Liver (tissue), 9 donors: ENCODE measurements around the gene OR52K1. TPM values are rescaled to one million over a fixed set of nuclear protein-coding genes. Genes with fewer than 3 reads are reported as not detected.

Source experiments
- DNase-seq: peaks from one replicate; pipeline ENCODE4 v3.0.0-alpha.2; 2017; ENCODE audit warnings: low spot score
- H3K27ac ChIP-seq, 2 donors: one replicate each; pipeline ENCODE4 v1.7.0; 2013; ENCODE audit warnings: inconsistent platforms in 2 of 2, low read length in 2 of 2, control low read depth in 1 of 2, low read depth in 1 of 2, mild to moderate bottlenecking in 1 of 2
- H3K27me3 ChIP-seq, 4 donors: one replicate each; pipeline versions ENCODE4 v1.6.1 to v1.7.0; 2013; ENCODE audit warnings: low read length in 3 of 4, inconsistent platforms in 1 of 4, mild to moderate bottlenecking in 1 of 4, moderate library complexity in 1 of 4; ENCODE audit not compliant: control insufficient read depth in 4 of 4, insufficient read depth in 4 of 4
- H3K36me3 ChIP-seq, 4 donors: one replicate each; pipeline versions ENCODE4 v1.6.1 to v1.7.0; 2013; ENCODE audit warnings: low read length in 3 of 4, mild to moderate bottlenecking in 3 of 4, low read depth in 1 of 4, moderate library complexity in 1 of 4; ENCODE audit not compliant: control insufficient read depth in 4 of 4, insufficient read depth in 3 of 4
- H3K4me1 ChIP-seq, 4 donors: one replicate each; pipeline versions ENCODE4 v1.6.1 to v1.7.0; 2013; ENCODE audit warnings: low read length in 3 of 4, mild to moderate bottlenecking in 3 of 4, moderate library complexity in 1 of 4; ENCODE audit not compliant: control insufficient read depth in 4 of 4, insufficient read depth in 4 of 4
- H3K4me3 ChIP-seq, 3 donors: one replicate each; pipeline versions ENCODE4 v1.6.1 to v1.7.0; 2013; ENCODE audit warnings: low read length in 3 of 3, control low read depth in 1 of 3, low read depth in 1 of 3, mild to moderate bottlenecking in 1 of 3
- H3K9ac ChIP-seq, 2 donors: one replicate each; pipeline ENCODE4 v1.7.0; 2013; ENCODE audit warnings: low read length in 2 of 2, mild to moderate bottlenecking in 2 of 2, moderate library complexity in 2 of 2, control low read depth in 1 of 2, low read depth in 1 of 2
- H3K9me3 ChIP-seq, 4 donors: one replicate each; pipeline versions ENCODE4 v1.6.1 to v1.7.0; 2013; ENCODE audit warnings: low read length in 3 of 4; ENCODE audit not compliant: control insufficient read depth in 4 of 4
- EGR1 ChIP-seq, 2 donors: IDR thresholded peaks; 2 replicates each; pipeline ENCODE4 v1.6.1; 2016 to 2018; ENCODE audit warnings: antibody characterized with exemption in 2 of 2, low read depth in 2 of 2
- FOXA1 ChIP-seq: IDR thresholded peaks from 2 replicates; pipeline ENCODE4 v1.6.1; 2016; ENCODE audit warnings: antibody characterized with exemption
- FOXA2 ChIP-seq: IDR thresholded peaks from 2 replicates; pipeline ENCODE4 v1.6.1; 2016; ENCODE audit warnings: antibody characterized with exemption
- GABPA ChIP-seq, 2 donors: IDR thresholded peaks in 1 of 2; conservative IDR thresholded peaks in 1 of 2; 2 replicates each; pipeline ENCODE4 v1.6.1; 2016; ENCODE audit warnings: antibody characterized with exemption in 2 of 2, mild to moderate bottlenecking in 1 of 2, moderate library complexity in 1 of 2
- HNF4A ChIP-seq, 2 donors: conservative IDR thresholded peaks; 2 replicates each; pipeline ENCODE4 v1.6.1; 2016; ENCODE audit warnings: antibody characterized with exemption in 2 of 2, mild to moderate bottlenecking in 2 of 2
- HNF4G ChIP-seq: IDR thresholded peaks from 2 replicates; pipeline ENCODE4 v1.6.1; 2016; ENCODE audit warnings: antibody characterized with exemption
- JUND ChIP-seq, 2 donors: IDR thresholded peaks; 2 replicates each; pipeline ENCODE4 v1.6.1; 2016; ENCODE audit warnings: antibody characterized with exemption in 2 of 2
- NR2F2 ChIP-seq: IDR thresholded peaks from 2 replicates; pipeline ENCODE4 v1.6.1; 2016; ENCODE audit warnings: antibody characterized with exemption
- RAD21 ChIP-seq, 2 donors: IDR thresholded peaks; 2 replicates each; pipeline ENCODE4 v1.6.1; 2016; ENCODE audit warnings: antibody characterized with exemption in 2 of 2, mild to moderate bottlenecking in 2 of 2
- RXRA ChIP-seq, 2 donors: IDR thresholded peaks; 2 replicates each; pipeline ENCODE4 v1.6.1; 2017 to 2018; ENCODE audit warnings: antibody characterized with exemption in 2 of 2, mild to moderate bottlenecking in 1 of 2
- SP1 ChIP-seq: IDR thresholded peaks from 2 replicates; pipeline ENCODE4 v1.6.1; 2018; ENCODE audit warnings: antibody characterized with exemption, mild to moderate bottlenecking
- TAF1 ChIP-seq: conservative IDR thresholded peaks from 2 replicates; pipeline ENCODE4 v1.6.1; 2016; ENCODE audit warnings: antibody characterized with exemption, mild to moderate bottlenecking
- YY1 ChIP-seq: IDR thresholded peaks from 2 replicates; pipeline ENCODE4 v1.6.1; 2016; ENCODE audit warnings: antibody characterized with exemption, mild to moderate bottlenecking
- WGBS: extraction: QIAGEN DNeasy Blood & Tissue Kit; methylation state at CpG from one replicate; pipeline ENCODE4 v1.1.7; 2013; 5-methylcytosine and 5-hydroxymethylcytosine counted together
- polyA plus RNA-seq, 2 donors: library from polyadenylated mRNA; stranded (reverse) in 1 of 2; unstranded in 1 of 2; fragments of 200-250 nt in 1 of 2; fragments of >200 nt in 1 of 2; fragmentation: Nextera tagmentation in 1 of 2; extraction: Ambion mirVana in 1 of 2; gene quantifications; one replicate each; pipeline versions ENCODE4 v1.2.1 to v1.2.3, GENCODE V29; 2013 to 2015
- total RNA-seq, 2 donors: library from RNA; depleted of rRNA; stranded (reverse); fragments of >200 nt; gene quantifications; one replicate each; pipeline ENCODE4 v1.2.3, GENCODE V29; 2014
- TF ChIP-seq, protein P1 (sequence below): IDR thresholded peaks from 2 replicates; pipeline ENCODE4 v1.6.1; 2016; ENCODE audit warnings: antibody characterized with exemption
- TF ChIP-seq, protein P2 (sequence below): IDR thresholded peaks from 2 replicates; pipeline ENCODE4 v1.6.1; 2016; ENCODE audit warnings: antibody characterized with exemption, mild to moderate bottlenecking
- TF ChIP-seq, protein P3 (sequence below): IDR thresholded peaks from 2 replicates; pipeline ENCODE4 v1.6.1; 2016; ENCODE audit warnings: antibody characterized with exemption
- TF ChIP-seq, protein P4 (sequence below): fragments of 150-350 bp; IDR thresholded peaks from 2 replicates; pipeline ENCODE4 v1.5.1; 2017; ENCODE audit warnings: improper control_type of control experiment, low read depth, low read length; ENCODE audit not compliant: missing input control
- TF ChIP-seq, protein P5 (sequence below): IDR thresholded peaks from 2 replicates; pipeline ENCODE4 v1.6.1; 2016; ENCODE audit warnings: antibody characterized with exemption
- donor health status: healthy.
- donor health status: healthy.
- donor health status: healthy.
- donor health status: healthy.
- donor health status: healthy.

Gene OR52K1
- total and polyA plus RNA-seq, 4 donors = under 0.01 TPM; not detected in 3

DNA sequence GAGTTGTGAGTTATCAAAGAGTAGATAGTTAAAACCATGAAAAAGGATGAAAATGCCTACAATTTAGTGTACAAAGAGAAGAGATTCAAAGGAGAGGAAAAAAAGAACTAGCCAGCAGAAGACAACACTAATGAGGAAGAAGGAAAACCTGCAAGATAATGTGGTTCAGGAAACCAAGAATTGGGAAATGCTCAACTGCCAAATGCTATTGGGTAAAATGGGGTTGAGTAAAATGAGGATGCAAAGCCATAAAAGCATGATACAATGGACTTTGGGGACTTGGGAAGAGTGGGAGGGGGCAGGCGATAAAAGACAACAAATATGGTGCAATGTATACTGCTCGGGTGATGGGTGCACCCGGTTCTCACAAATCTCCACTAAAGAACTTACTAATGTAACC is 40.9 kb upstream of the OR52K1 start:
- TF ChIP-seq, protein P1, sequence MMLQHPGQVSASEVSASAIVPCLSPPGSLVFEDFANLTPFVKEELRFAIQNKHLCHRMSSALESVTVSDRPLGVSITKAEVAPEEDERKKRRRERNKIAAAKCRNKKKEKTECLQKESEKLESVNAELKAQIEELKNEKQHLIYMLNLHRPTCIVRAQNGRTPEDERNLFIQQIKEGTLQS = no peak
- TF ChIP-seq, protein P2, sequence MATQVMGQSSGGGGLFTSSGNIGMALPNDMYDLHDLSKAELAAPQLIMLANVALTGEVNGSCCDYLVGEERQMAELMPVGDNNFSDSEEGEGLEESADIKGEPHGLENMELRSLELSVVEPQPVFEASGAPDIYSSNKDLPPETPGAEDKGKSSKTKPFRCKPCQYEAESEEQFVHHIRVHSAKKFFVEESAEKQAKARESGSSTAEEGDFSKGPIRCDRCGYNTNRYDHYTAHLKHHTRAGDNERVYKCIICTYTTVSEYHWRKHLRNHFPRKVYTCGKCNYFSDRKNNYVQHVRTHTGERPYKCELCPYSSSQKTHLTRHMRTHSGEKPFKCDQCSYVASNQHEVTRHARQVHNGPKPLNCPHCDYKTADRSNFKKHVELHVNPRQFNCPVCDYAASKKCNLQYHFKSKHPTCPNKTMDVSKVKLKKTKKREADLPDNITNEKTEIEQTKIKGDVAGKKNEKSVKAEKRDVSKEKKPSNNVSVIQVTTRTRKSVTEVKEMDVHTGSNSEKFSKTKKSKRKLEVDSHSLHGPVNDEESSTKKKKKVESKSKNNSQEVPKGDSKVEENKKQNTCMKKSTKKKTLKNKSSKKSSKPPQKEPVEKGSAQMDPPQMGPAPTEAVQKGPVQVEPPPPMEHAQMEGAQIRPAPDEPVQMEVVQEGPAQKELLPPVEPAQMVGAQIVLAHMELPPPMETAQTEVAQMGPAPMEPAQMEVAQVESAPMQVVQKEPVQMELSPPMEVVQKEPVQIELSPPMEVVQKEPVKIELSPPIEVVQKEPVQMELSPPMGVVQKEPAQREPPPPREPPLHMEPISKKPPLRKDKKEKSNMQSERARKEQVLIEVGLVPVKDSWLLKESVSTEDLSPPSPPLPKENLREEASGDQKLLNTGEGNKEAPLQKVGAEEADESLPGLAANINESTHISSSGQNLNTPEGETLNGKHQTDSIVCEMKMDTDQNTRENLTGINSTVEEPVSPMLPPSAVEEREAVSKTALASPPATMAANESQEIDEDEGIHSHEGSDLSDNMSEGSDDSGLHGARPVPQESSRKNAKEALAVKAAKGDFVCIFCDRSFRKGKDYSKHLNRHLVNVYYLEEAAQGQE = no peak
- no peak for TF ChIP-seq FOXA1
- TF ChIP-seq HNF4G = no peak
- TF ChIP-seq, protein P3, sequence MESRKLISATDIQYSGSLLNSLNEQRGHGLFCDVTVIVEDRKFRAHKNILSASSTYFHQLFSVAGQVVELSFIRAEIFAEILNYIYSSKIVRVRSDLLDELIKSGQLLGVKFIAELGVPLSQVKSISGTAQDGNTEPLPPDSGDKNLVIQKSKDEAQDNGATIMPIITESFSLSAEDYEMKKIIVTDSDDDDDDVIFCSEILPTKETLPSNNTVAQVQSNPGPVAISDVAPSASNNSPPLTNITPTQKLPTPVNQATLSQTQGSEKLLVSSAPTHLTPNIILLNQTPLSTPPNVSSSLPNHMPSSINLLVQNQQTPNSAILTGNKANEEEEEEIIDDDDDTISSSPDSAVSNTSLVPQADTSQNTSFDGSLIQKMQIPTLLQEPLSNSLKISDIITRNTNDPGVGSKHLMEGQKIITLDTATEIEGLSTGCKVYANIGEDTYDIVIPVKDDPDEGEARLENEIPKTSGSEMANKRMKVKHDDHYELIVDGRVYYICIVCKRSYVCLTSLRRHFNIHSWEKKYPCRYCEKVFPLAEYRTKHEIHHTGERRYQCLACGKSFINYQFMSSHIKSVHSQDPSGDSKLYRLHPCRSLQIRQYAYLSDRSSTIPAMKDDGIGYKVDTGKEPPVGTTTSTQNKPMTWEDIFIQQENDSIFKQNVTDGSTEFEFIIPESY = no peak
- TF ChIP-seq RAD21 (IDR thresholded peaks at IDR 0.05) = no peak
- TF ChIP-seq FOXA2 = no peak
- TF ChIP-seq TAF1 = no peak
- TF ChIP-seq, protein P4, sequence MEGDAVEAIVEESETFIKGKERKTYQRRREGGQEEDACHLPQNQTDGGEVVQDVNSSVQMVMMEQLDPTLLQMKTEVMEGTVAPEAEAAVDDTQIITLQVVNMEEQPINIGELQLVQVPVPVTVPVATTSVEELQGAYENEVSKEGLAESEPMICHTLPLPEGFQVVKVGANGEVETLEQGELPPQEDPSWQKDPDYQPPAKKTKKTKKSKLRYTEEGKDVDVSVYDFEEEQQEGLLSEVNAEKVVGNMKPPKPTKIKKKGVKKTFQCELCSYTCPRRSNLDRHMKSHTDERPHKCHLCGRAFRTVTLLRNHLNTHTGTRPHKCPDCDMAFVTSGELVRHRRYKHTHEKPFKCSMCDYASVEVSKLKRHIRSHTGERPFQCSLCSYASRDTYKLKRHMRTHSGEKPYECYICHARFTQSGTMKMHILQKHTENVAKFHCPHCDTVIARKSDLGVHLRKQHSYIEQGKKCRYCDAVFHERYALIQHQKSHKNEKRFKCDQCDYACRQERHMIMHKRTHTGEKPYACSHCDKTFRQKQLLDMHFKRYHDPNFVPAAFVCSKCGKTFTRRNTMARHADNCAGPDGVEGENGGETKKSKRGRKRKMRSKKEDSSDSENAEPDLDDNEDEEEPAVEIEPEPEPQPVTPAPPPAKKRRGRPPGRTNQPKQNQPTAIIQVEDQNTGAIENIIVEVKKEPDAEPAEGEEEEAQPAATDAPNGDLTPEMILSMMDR = no peak
- TF ChIP-seq, protein P5, sequence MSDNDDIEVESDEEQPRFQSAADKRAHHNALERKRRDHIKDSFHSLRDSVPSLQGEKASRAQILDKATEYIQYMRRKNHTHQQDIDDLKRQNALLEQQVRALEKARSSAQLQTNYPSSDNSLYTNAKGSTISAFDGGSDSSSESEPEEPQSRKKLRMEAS = no peak
- no peak for TF ChIP-seq EGR1 (IDR thresholded peaks at IDR 0.05; ENCODE audit: low read depth in 2 of 2)
- no peak for TF ChIP-seq GABPA (IDR thresholded peaks at IDR 0.05 in 1 of 2, conservative IDR thresholded peaks at IDR 0.05 in 1 of 2)
- TF ChIP-seq NR2F2 = no peak
- no peak for TF ChIP-seq SP1
- no peak for TF ChIP-seq JUND (IDR thresholded peaks at IDR 0.05)
- TF ChIP-seq YY1 = no peak
- TF ChIP-seq HNF4A (conservative IDR thresholded peaks at IDR 0.05) = no peak
- TF ChIP-seq RXRA (IDR thresholded peaks at IDR 0.05) = no peak
- Histone ChIP-seq H3K27ac (no peak overlapping the region), H3K9ac (no peak overlapping the region), H3K36me3 (no peaks in the 10 kb centered on the region), H3K9me3 (no peaks in the 10 kb centered on the region), H3K27me3 (no peaks in the 10 kb centered on the region), H3K4me3 (no peak overlapping the region), H3K4me1 (no peaks in the 10 kb centered on the region)
- no peak for DNase-seq
- 89% methylated on average over 3 of the region's 3 CpGs for WGBS
